GM12892 (cell line): Measurements from ENCODE around the gene MERTK.
"Not testable (repeated sequence)": the region's sequence is repeated elsewhere in the genome, so short reads cannot be mapped to it uniquely, and the experiment has no call there.

Source experiments
- POLR2A ChIP-seq: IDR thresholded peaks from 2 replicates; pipeline ENCODE4 v1.6.1; 2011; ENCODE audit warnings: low read depth, low read length, control low read depth
- POLR2AphosphoS5 ChIP-seq: IDR thresholded peaks from 2 replicates; pipeline ENCODE4 v1.6.1; 2011; ENCODE audit warnings: low read depth, low read length, control low read depth

GRCh38 chr2:111850646-111851045, 47.8 kb upstream of the MERTK start:
- TF ChIP-seq POLR2A, POLR2AphosphoS5: not testable (repeated sequence)
